Sigmoid colon (tissue), 4 donors: ENCODE measurements around the gene FNTB.

Experiments used
- CTCF ChIP-seq, 4 experiments: fragments of 450-650 bp in 3 of 4; fragments of 200-600 bp in 1 of 4; IDR thresholded peaks; one replicate each; pipeline ENCODE4 v1.5.1; 2016 to 2019; ENCODE audit warnings: antibody characterized with exemption in 4 of 4, mild to moderate bottlenecking in 3 of 4, moderate library complexity in 2 of 4
- POLR2AphosphoS5 ChIP-seq, 4 donors: sonication (generic); formaldehyde crosslinking; IDR thresholded peaks; one replicate each; pipeline ENCODE4 v1.6.1; 2017; ENCODE audit warnings: antibody characterized with exemption in 4 of 4

- TF ChIP-seq CTCF (IDR thresholded peaks at IDR 0.05) (no peak), POLR2AphosphoS5 (IDR thresholded peaks at IDR 0.05) (no peak)
These were observed 120.0 kb downstream of the FNTB start for GRCh38 chr14:65106736-65107135.
